GM19438 (cell line): ENCODE data around the gene OR10R2.
"Not testable (repeated sequence)": the region's sequence is repeated elsewhere in the genome, so short reads cannot be mapped to it uniquely, and the experiment has no call there.

ENCODE experiments used
- ATAC-seq: cut with Tn5 transposase; IDR thresholded peaks from one replicate; pipeline ENCODE4 v1.9.1; 2021; ENCODE audit warnings: low read depth; ENCODE audit not compliant: unreplicated experiment

The OR10R2 gene, protein sequence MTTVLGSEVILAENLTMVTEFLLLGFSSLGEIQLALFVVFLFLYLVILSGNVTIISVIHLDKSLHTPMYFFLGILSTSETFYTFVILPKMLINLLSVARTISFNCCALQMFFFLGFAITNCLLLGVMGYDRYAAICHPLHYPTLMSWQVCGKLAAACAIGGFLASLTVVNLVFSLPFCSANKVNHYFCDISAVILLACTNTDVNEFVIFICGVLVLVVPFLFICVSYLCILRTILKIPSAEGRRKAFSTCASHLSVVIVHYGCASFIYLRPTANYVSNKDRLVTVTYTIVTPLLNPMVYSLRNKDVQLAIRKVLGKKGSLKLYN

DNA sequence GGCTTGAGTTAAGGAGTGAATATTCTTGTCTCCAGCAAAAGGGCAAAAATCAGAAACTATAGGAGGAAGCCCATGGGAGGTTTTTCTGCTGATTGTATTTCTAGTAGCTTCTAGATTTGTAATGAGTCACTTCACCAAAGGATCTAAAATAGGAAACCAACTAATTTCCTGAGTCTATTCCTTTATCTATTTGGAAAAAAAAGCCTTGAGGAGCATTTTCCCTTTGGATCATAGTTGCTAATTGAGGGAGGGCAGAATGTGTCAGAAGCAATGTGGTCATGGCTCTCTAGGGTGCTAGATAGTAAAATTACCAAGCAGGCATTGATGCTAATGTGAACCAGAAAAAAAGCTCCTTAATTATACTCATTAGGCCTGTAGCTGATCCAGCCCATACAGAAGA, at the start of gene OR10R2:
Gene OR10R2, plus strand, starts transcription at position 301 of the 400 bp plus-strand sequence. CDS start 106 bp downstream, outside the sequence.
- no peak for ATAC-seq

DNA sequence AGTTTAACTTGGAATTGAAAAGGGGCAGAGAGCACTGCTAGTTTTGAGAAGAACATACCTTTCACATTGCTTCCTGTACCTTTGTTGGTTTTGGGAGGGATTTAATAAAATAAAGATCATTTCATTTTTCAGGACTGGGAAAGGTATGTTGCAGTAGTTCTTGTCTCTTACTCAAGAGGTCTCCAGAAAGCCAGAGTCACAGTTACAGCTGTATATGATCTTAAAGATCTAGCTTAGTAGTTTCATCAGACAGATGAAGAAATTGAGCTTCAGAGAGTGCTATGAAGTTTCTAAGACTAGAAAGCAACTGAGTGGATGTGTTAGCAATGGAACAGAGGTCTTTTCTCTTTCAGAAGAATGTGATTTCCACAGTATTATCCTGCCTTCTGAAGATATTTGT, 47.0 kb upstream of the OR10R2 start:
- ATAC-seq: no peak

DNA sequence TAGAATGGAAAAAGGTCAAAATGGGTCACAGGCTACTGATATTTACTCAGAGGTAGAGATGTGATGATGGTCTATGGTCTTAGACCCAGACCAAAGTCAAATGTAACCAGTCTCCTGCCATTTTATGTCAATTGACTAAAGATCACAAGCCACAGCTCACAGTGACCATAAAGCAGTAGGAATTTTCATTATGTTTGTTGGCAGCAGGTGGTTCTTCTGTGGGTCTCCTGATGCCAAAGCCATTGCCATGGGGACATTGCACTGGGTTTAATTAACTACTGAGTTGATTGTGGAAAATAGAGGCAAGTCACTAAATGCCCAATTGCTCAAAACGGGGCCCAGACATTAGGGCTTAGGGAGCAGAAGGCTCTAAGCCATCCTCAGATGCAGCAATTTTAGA, 45.9 kb upstream of the OR10R2 start, which contains the start of gene OR10K2:
Gene OR10K2, minus strand, starts transcription at position 101 of the 400 bp plus-strand sequence. CDS start 5,371 bp downstream, outside the sequence.
- ATAC-seq: no peak

DNA sequence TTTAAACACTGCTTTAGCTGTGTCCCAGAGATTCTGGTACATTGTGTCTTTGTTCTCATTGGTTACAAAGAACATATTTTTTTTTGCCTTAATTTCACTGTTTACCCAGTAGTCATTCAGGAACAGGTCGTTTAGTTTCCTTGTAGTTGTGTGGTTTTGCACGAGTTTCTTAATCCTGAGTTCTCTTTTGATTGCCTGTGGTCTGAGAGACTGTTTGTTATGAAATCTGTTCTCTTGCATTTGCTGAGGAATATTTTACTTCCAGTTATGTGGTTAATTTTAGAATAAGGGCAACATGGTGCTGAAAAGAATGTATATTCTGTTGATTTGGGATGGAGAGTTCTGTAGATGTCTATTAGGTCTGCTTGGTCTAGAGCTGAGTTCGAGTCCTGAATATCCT, 41.9 kb upstream of the OR10R2 start:
- ATAC-seq: not testable (repeated sequence)

DNA sequence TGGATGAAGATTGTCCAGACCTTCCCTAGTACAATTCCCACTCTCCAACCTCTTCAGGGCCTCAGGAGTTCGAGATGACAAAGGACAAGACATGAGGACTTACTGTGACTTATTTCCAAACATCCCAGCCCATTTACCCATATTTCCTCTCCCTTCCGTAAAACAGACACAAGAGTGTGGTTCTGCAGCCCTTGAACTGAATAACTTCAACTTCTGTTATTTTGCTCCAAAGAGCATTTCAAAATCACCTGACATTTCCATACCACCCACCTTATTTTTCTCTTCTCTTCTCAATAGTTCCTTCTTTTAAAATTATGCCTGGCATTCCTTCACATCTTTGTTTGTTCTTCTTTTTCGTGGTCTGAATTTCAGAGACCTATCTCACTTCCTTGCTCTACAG, 37.3 kb upstream of the OR10R2 start:
- no peak for ATAC-seq

DNA sequence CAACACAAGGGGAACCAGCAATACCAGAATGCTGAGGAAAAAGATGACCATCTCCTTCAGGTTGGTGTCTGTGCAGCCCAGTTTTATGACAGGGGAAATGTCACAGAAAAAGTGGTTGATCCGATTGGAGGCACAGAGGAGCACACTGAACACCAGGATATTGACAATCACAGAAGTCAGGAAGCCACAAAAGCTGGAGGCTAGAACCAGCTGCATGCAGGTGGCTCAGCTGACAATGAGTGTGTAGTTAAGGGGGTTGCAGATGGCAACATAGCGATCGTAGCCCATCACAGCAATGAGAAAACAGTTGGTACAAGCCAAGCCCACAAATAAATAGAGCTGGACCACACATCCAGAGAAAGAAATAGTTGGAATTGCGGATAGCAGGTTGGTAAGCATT, 26.6 kb upstream of the OR10R2 start:
- no peak for ATAC-seq

DNA sequence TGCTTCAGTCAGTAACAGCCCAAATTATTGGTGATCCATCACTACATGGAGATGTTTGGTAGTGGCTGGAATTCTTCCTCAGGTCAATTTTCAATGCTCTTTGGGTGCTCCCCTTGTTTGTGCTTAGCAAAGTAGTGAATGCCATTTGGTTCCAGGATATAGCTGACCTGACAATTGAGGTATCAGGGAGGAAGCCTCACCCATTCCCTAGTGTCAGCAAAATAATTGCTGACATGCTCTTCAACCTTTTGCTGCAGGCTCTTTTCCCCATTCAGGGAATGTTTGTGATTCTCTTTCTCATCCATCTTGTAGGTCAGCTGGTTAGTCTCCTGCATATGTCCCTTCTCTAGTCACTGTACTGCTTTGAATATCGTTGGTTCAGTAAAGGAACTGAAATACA, 17.5 kb upstream of the OR10R2 start:
- no peak for ATAC-seq

DNA sequence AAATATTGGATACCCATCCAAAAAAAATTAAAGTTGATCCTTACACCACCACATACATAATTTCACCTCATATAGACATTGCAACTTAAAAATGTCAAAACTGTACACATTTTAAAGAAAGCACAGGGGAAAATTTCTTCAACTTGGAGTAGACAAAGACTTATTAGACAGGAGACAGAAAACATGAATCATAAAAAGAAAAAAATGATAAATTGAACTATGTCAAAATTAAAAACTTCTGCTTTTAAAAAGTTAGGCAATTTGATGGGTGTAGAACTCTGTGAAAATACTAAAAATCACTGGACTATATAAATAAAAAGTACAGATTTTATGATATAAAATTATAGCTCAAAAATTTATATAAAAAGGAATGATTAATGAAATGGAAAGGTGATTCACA, 14.8 kb upstream of the OR10R2 start:
- no peak for ATAC-seq

DNA sequence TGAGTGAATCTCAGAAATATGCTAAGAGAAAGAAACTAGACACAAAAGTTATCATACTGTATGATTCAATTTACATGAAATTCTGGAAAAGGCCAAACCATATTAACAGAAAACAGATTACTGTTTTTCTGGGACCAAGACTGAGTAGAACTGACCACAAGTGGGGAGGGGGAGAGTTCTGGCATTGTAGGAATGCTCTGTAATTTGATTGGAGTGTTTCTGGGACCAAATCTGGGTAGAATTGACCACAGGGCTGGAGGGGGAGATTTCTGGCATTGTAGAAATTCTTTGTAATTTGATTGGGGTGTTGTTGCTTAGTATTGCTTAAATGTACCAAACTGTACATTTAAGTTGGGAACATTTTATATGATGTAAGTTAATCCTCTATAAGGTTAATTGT, 13.8 kb upstream of the OR10R2 start:
- ATAC-seq: no peak

DNA sequence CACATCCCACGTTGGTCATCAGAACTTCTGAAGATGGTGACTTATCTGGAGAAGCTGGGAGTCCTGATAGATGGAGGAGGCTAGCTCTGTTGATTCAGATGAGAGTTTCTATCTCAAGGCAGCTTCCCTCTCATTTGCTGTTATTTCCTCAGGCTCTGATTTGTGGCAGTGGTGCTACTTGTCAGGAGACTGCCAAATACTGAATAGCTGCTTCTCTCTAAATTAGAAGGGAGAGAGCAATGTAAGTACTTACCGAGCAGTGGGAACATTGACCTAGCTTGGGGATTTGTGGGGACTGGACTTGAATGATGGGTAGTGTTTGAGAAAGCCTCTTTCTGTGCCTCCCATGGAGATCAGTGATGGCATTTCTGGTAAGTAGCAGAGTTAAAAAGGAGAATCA, 10.5 kb upstream of the OR10R2 start, which contains the start of gene OR10K1:
Gene OR10K1, plus strand, starts transcription at position 301 of the 400 bp plus-strand sequence. CDS start 3,728 bp downstream, outside the sequence.
- ATAC-seq: no peak

DNA sequence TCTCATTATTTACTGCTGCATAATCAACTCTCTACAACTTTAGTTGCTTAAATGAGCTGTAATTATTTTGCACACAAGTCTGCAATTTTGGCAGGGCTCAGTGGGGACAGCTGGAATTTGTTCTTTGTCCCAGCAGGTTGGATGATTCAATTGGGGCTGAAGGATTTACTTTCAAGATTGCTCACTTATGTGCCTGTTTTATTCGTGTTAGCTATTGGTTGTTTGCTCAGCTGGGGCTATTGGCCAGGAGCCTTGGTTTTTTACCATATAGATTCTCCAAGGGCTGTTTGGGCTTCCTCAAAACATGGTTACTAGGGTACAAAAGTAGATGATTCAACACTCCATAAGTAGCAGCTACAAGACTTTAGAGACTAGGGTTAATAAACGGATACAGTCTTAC, 13.4 kb downstream of the OR10R2 start:
- no peak for ATAC-seq

DNA sequence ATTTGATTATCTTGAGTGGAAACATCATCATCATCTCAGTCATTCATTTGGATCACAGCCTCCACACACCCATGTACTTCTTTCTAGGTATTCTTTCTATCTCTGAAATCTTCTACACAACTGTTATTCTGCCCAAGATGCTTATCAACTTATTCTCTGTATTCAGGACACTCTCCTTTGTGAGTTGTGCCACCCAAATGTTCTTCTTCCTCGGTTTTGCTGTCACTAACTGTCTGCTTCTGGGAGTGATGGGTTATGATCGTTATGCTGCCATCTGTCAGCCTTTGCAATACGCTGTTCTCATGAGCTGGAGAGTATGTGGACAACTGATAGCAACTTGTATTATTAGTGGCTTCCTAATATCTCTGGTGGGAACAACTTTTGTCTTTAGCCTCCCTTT, 19.3 kb downstream of the OR10R2 start:
- ATAC-seq: no peak

DNA sequence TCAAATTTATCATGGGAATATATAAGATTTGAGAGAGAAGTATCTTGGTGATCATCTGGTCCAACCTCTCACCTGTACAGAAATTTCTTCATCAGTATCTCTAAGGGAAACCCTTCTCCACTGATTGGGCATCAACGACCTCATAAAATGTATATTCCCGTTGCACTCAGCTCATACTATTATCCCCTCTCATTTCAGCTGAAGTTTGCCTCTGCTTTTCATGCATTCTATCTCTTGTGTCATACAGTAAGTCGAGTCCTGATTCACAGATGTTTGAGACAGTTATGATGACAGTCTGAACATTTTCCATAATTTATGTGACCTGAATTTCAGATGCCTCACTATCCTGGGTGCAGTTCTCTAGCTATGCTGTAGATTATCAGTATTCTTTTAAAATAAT, 21.0 kb downstream of the OR10R2 start:
- no peak for ATAC-seq

DNA sequence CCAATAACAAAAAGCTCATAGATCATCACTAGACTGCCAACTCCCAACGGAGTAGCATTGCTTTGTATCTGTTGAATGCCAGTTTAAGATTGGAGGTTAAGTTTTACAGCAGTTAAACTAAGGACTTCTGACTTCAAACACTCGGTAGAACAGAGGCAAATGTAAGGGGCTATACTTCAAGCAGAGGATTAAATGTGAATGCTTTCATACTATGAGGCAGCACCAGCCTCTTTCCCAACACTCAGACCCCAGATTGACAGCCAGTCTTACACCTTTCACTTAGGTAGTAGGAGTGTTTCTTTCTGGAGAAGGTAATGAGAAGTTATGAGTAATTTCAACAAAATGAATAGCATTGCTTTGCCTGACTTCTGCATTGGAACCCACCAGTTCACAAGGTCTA, 22.8 kb downstream of the OR10R2 start:
- ATAC-seq: no peak

DNA sequence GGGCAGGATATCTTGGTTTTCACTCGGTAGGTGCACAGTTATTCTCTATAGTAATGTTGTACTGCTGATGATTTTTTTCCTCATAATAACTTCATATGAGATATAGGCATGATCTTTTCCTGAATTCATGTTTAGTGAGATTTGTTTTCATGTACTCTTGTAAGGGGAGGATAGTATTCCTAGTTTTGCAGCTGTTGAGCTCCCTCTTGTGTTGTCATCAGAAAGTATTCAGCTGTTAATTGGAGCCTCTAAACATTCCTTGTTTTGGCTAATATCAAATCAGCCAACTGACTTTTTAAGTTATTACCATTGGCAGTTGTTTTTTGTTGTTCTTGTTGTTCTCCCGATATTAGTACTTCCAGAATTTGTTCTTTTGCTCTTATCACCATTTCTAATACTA, 24.4 kb downstream of the OR10R2 start:
- no peak for ATAC-seq

DNA sequence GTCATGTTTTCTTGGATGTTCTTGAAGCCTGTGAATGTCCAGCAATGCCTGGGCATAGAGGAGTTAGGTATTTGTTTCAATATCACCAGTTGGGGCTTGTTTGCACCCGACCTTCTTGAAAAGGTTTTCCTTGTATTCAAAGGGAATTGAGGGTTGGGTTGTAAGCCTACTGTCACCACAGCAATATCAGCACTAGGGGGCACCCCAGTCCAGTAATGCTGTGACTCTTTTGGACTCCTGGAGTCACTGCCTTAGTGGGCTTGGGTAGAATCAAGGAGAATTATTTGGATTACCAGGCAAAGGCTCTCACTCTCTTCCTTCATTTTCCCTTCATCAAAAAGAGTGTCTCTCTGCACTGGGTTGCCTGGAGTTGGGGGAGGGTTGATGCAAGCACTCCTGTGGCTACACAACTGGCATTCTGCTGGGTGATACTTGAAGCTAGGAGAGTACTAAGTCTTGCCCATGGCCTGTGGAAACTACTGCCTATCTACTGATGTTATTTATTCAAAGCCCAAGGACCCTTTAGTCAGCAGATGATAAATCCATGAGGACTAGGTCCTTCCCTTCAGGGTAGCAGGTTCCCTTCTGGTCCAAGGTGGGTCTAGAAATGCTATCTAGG, 34.5 kb downstream of the OR10R2 start:
- no peak for ATAC-seq

DNA sequence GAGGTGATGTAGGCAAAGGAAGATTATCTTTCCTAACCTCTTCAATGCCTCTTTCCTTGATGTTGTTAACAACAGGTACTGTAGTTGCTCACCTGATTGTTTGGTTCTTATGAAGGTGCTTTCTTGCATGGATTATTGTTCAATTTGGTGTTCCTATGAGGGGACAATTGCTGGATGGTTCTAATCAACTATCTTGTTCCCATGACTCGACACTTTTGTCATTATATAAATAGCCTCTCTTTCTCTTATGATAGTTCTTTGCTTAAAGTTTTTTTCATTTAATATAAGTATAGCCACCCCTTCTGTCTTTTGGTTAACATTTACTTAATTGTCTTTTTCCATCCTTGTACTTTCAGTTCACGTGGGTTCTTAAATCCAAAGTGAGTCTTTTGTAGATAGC, 35.5 kb downstream of the OR10R2 start:
- no peak for ATAC-seq

DNA sequence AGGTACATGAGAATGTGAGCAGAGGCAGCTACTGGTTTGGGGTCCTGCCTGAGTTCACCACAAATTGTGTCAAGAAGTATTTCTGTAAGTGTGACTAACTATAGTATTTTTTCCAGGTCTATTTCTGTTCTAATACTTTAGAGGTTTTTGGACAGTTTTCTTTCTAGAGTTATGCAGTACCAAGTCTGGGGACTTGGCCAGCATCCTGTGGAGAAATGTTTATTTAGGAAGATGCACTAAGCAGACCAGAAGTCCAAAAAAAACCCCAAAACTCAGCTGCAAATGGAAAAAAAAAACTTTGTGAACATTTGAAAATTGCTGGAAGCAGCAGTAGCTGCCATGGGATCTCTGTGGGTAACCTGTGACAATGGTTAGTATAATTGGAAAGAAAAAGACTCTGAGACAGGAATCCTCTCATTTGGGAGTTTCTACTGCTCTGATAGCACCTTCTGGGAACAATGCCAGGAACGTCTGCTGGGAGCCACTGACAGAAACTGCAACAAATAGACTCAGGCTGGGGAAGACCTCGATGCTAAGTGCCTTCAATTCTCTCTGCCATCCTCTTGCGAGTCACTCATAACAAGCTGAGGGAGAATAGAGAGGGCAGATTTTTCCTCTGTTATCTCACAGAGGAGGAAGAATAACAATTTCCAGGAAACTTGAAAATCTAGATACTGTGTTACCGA, 37.6 kb downstream of the OR10R2 start:
- no peak for ATAC-seq

DNA sequence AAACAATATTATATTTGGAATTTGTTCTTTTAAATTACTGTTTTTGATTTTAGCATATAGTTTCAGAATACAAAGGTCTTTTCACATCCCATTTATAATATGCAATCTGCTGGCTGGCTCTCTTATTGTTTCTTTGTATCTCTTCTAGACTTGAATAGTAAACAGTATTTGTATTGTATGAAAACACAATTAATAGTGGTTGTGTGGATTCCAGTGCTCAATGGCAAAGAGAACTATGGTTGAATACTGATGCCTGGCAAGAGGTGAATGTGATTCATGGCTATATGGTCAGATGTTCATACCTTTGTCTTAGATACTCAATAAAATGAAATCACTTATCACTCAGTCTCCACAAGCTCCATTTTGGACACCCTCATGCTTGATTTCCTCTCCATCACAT, 44.9 kb downstream of the OR10R2 start:
- ATAC-seq: no peak

DNA sequence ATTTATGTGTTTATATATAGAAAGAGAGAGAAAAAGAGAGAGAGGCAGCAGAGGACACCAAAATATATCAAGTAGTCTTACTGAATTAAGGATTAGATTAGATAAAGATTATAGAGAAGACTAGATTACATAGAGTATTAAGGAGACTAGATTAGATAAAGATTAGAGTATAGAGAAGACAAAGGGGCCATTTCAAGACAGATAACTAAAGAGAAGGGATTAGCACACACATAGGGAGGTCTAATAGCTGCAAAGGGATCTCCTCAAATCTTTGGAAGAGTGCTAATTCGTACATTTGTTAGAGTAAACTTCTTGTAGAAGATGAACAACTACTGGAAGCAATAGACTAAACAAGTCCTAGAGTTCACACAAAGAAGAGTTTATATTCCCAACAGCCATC, 48.0 kb downstream of the OR10R2 start:
- no peak for ATAC-seq

DNA sequence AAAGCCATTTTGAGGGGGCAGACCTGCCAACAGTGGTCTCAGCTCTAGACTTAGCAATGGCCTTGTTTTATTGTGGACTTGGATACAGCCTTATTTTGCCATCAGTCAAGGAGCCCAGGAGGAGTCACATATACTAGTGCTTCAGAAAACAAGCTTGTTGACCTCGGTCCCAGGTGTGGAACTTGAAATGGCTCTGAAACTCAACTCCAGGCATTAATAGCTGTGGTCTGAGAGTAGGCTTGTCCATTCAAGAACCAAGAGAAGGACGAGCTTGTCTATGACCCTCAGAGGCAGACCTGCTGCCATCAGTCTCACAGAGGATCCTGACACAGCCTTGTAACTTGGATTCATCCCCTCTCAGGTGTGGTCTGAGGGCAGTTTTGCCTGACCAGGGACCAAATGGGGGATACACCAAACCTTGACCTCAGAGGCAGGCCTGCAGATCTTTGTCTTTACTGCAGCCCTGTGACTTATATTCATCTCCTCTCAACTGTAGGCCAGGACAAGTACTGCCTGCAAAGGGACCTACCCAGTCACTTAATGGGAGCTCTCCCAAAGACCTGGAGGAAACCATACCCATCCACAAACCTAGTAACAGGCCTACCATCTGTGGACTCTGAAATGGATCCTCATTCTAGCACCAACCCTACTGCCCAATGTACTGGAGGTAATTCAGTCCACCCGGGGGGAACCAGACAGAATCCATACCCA, 49.1 kb downstream of the OR10R2 start:
- ATAC-seq: no peak
